ENCODE results near the gene IL1RAPL1.

IL1RAPL1 gene

GRCh38 chrX:28586981-28587551 is at the start of gene IL1RAPL1:
Gene IL1RAPL1, plus strand, starts transcription at chrX:28587446.
- no peak for DNase-seq

- no peak for DNase-seq
Observed at GRCh38 chrX:28542791-28543190, 44.5 kb upstream of the IL1RAPL1 start.

GRCh38 chrX:28549838-28550237 is 37.4 kb upstream of the IL1RAPL1 start:
- no peak for DNase-seq

- no peak for DNase-seq
Observed at GRCh38 chrX:28550331-28550872, 36.8 kb upstream of the IL1RAPL1 start.

GRCh38 chrX:28552322-28552721 is 34.9 kb upstream of the IL1RAPL1 start:
- no peak for DNase-seq

- no peak for DNase-seq
Observed at GRCh38 chrX:28552882-28553829, 34.1 kb upstream of the IL1RAPL1 start.

GRCh38 chrX:28576117-28576516 is 11.1 kb upstream of the IL1RAPL1 start:
- no peak for DNase-seq

GRCh38 chrX:28581522-28581921 is 5.7 kb upstream of the IL1RAPL1 start:
- no peak for DNase-seq

GRCh38 chrX:28582511-28582910 is 4.7 kb upstream of the IL1RAPL1 start:
- no peak for DNase-seq

- no peak for DNase-seq
Observed at GRCh38 chrX:28584025-28584424, 3.2 kb upstream of the IL1RAPL1 start.

GRCh38 chrX:28585767-28586166 is 1.5 kb upstream of the IL1RAPL1 start:
- no peak for DNase-seq

- DNase-seq: no peak
Observed at GRCh38 chrX:28586286-28586685, 960 bp upstream of the IL1RAPL1 start.

- no peak for DNase-seq
Observed at GRCh38 chrX:28589046-28589445, 1.8 kb downstream of the IL1RAPL1 start.

- DNase-seq: no peak
Observed at GRCh38 chrX:28590396-28590795, 3.1 kb downstream of the IL1RAPL1 start.

- DNase-seq: no peak
Observed at GRCh38 chrX:28591542-28591941, 4.3 kb downstream of the IL1RAPL1 start.

GRCh38 chrX:28595346-28595745 is 8.1 kb downstream of the IL1RAPL1 start:
- no peak for DNase-seq

- DNase-seq: no peak
Observed at GRCh38 chrX:28599957-28600356, 12.7 kb downstream of the IL1RAPL1 start.

- DNase-seq: no peak
Observed at GRCh38 chrX:28609003-28609402, 21.8 kb downstream of the IL1RAPL1 start.

- no peak for DNase-seq
Observed at GRCh38 chrX:28609917-28610613, 22.8 kb downstream of the IL1RAPL1 start.

GRCh38 chrX:28610746-28611145 is 23.5 kb downstream of the IL1RAPL1 start:
- no peak for DNase-seq

- no peak for DNase-seq
Observed at GRCh38 chrX:28613558-28613957, 26.3 kb downstream of the IL1RAPL1 start.

- DNase-seq: no peak
Observed at GRCh38 chrX:28625223-28625622, 38.0 kb downstream of the IL1RAPL1 start.

- no peak for DNase-seq
Observed at GRCh38 chrX:28626515-28626914, 39.3 kb downstream of the IL1RAPL1 start.
